Activated CD8-positive, alpha-beta T cell treated with anti-CD3 and anti-CD28 coated beads for 36 hours (primary cell): ENCODE measurements around the gene C19orf85. TPM values are rescaled to one million over a fixed set of nuclear protein-coding genes. Genes with fewer than 3 reads are reported as not detected.
A peak's percentile ranks its signal among the peaks of the same experiment; 100 is the strongest.

Source experiments
- ATAC-seq: fragments of 200-7000 bp; cut with Tn5 transposase; one replicate; pipeline ENCODE4 v1.10.0; 2021; ENCODE audit warnings: mild to moderate bottlenecking, moderate library complexity
- CTCF ChIA-PET: fragments of 350-600 bp; sonication (Branson Sonifier 250); formaldehyde crosslinking; loops from one replicate; lab custom pipeline; 2021; ENCODE audit warnings: antibody characterized with exemption; lab: Charles Lee
- POLR2A ChIA-PET: fragments of 350-600 bp; sonication (Branson Sonifier 250); formaldehyde crosslinking; loops from one replicate; lab custom pipeline; 2021; ENCODE audit warnings: antibody characterized with exemption; lab: Charles Lee
- DNase-seq: peaks from one replicate; pipeline ENCODE4 v3.0.0-alpha.2; 2020
- H3K27ac Mint-ChIP-seq: one replicate; pipeline ENCODE4 v1.8.0; 2021; ENCODE audit warnings: mild to moderate bottlenecking, mixed read lengths
- H3K27me3 Mint-ChIP-seq: one replicate; pipeline ENCODE4 v1.8.0; 2021; ENCODE audit warnings: mixed read lengths
- H3K36me3 Mint-ChIP-seq: one replicate; pipeline ENCODE4 v1.8.0; 2021; ENCODE audit warnings: low read depth, mixed read lengths
- H3K4me1 Mint-ChIP-seq: one replicate; pipeline ENCODE4 v1.8.0; 2021; ENCODE audit warnings: low read depth, mixed read lengths
- H3K4me3 Mint-ChIP-seq: one replicate; pipeline ENCODE4 v1.8.0; 2021; ENCODE audit warnings: mild to moderate bottlenecking, moderate library complexity, mixed read lengths
- H3K9me3 Mint-ChIP-seq: one replicate; pipeline ENCODE4 v1.8.0; 2021; ENCODE audit warnings: mixed read lengths
- CTCF ChIP-seq: fragments of 200-600 bp; IDR thresholded peaks from one replicate; pipeline ENCODE4 v1.8.0; 2022; ENCODE audit warnings: antibody characterized with exemption, mild to moderate bottlenecking
- intact Hi-C: fragments of 100-400 bp; cut with micrococcal nuclease; formaldehyde crosslinking; loops from one replicate; pipeline ENCODE4 v1.10.0; 2022
- total RNA-seq, 2 experiments: library from RNA; stranded (reverse); gene quantifications; one replicate each; pipeline ENCODE4 v1.2.3, GENCODE V29; 2021

C19orf85 gene
- total RNA-seq, 2 experiments from 2014 or later: not detected

GRCh38 chr19:55459950-55460657 is 4.4 kb downstream of the C19orf85 start:
- POLR2A ChIA-PET: no interaction called here
- peak overlapping the region; percentile 86 for H3K4me3 Mint-ChIP-seq
- no peak for DNase-seq
- intact Hi-C loops: no loop called here
- H3K36me3 Mint-ChIP-seq: peaks cover 4% of the 10 kb centered on the region
- TF ChIP-seq CTCF: no peak
- peaks cover 15% of the 10 kb centered on the region for H3K4me1 Mint-ChIP-seq
- H3K27me3 Mint-ChIP-seq: no peaks in the 10 kb centered on the region
- H3K9me3 Mint-ChIP-seq: no peaks in the 10 kb centered on the region
- ATAC-seq: no peak
- CTCF ChIA-PET: interaction anchor here (0.6 to 3.3 kb wide), 5 partner anchors 8 to 370 kb away, joined by 3 to 18 read pairs (median 3); no protein-coding TSS in a partner anchor
- peak overlapping the region; percentile 42 for H3K27ac Mint-ChIP-seq

- no peaks in the 10 kb centered on the region for H3K27me3 Mint-ChIP-seq
- intact Hi-C loops: no loop called here
- H3K9me3 Mint-ChIP-seq: no peaks in the 10 kb centered on the region
- POLR2A ChIA-PET: no interaction called here
- H3K4me1 Mint-ChIP-seq: peaks cover 15% of the 10 kb centered on the region
- H3K27ac Mint-ChIP-seq: no peak overlapping the region
- no peak for TF ChIP-seq CTCF
- no peak for DNase-seq
- CTCF ChIA-PET: interaction anchor here (0.6 to 3.3 kb wide), 5 partner anchors 8 to 370 kb away, joined by 3 to 18 read pairs (median 3); no protein-coding TSS in a partner anchor
- ATAC-seq: no peak
- H3K4me3 Mint-ChIP-seq: no peak overlapping the region
- peaks cover 7% of the 10 kb centered on the region for H3K36me3 Mint-ChIP-seq
These were observed 5.0 kb downstream of the C19orf85 start for GRCh38 chr19:55459551-55459949.

GRCh38 chr19:55457683-55458457 is 6.7 kb downstream of the C19orf85 start:
- no peak for DNase-seq
- Mint-ChIP-seq H3K4me1 (peaks cover 19% of the 10 kb centered on the region), H3K4me3 (no peak overlapping the region), H3K27ac (no peak overlapping the region), H3K27me3 (peaks cover 7% of the 10 kb centered on the region), H3K9me3 (no peaks in the 10 kb centered on the region), H3K36me3 (peaks cover 19% of the 10 kb centered on the region)
- intact Hi-C loops: no loop called here
- no peak for ATAC-seq
- CTCF ChIA-PET: interaction anchor here (3.3 kb wide), 1 partner anchor 47 kb away, joined by 18 read pairs; no protein-coding TSS in a partner anchor
- POLR2A ChIA-PET: no interaction called here
- no peak for TF ChIP-seq CTCF

- CTCF ChIA-PET: no interaction called here
- H3K36me3 Mint-ChIP-seq: peaks cover 19% of the 10 kb centered on the region
- no peak overlapping the region for H3K4me3 Mint-ChIP-seq
- no peak for TF ChIP-seq CTCF
- no peaks in the 10 kb centered on the region for H3K9me3 Mint-ChIP-seq
- H3K27ac Mint-ChIP-seq: no peak overlapping the region
- POLR2A ChIA-PET: no interaction called here
- H3K4me1 Mint-ChIP-seq: peaks cover 21% of the 10 kb centered on the region
- ATAC-seq (no peak), DNase-seq (no peak)
- intact Hi-C loops: no loop called here
- peaks cover 15% of the 10 kb centered on the region for H3K27me3 Mint-ChIP-seq
These were observed 8.2 kb downstream of the C19orf85 start for GRCh38 chr19:55456347-55456746.
